ENCODE results near the gene MAST3. TPM values are rescaled to one million over a fixed set of nuclear protein-coding genes. Genes with fewer than 3 reads are reported as not detected.

Gene MAST3
- total and polyA plus RNA-seq, 2 of the 13 experiments (the other 11 are each of a cell fraction or from before 2014, with no cell fraction given), result 4.1 to 4.6 TPM

GRCh38 chr19:18135712-18136584 is 38.4 kb downstream of the MAST3 start (continued):
- TF ChIP-seq ZNF562 (CRISPR knock-in tag; IDR thresholded peaks at IDR 0.05; ENCODE audit: borderline replicate concordance) (no peak), CCDC6 (CRISPR knock-in tag; IDR thresholded peaks at IDR 0.05) (no peak), ZNF761 (CRISPR knock-in tag; conservative IDR thresholded peaks at IDR 0.05) (no peak), BCL6 (CRISPR knock-in tag; IDR thresholded peaks at IDR 0.05) (peak; percentile 24; the same call in 1 of the 2 replicates), ZNF296 (CRISPR knock-in tag; conservative IDR thresholded peaks at IDR 0.05) (no peak), ZNF251 (CRISPR knock-in tag; IDR thresholded peaks at IDR 0.05) (no peak), ZNF564 (CRISPR knock-in tag; IDR thresholded peaks at IDR 0.05) (no peak; the same call in 1 of the 2 replicates), DMAP1 (CRISPR knock-in tag; IDR thresholded peaks at IDR 0.05) (peak; percentile 76), ERF (CRISPR knock-in tag; IDR thresholded peaks at IDR 0.05) (0 out of 2 replicates have a peak, but pooled peaks have one; percentile 71), ZNF883 (CRISPR knock-in tag; IDR thresholded peaks at IDR 0.05; ENCODE audit: not compliant biosample characterization) (no peak), ZNF75D (CRISPR knock-in tag; IDR thresholded peaks at IDR 0.05; ENCODE audit: borderline replicate concordance) (no peak), SCMH1 (CRISPR knock-in tag; IDR thresholded peaks at IDR 0.05; ENCODE audit: borderline replicate concordance) (no peak), ZBTB42 (CRISPR knock-in tag; IDR thresholded peaks at IDR 0.05) (no peak), ZNF34 (CRISPR knock-in tag; IDR thresholded peaks at IDR 0.05; ENCODE audit: borderline replicate concordance) (no peak), ZNF558 (CRISPR knock-in tag; IDR thresholded peaks at IDR 0.05; ENCODE audit: borderline replicate concordance) (no peak), MEIS1 (CRISPR knock-in tag; IDR thresholded peaks at IDR 0.05; ENCODE audit: borderline replicate concordance) (no peak), SOX13 (IDR thresholded peaks at IDR 0.05) (no peak), SOX13 (CRISPR knock-in tag; conservative IDR thresholded peaks at IDR 0.05 in 1 of 2, IDR thresholded peaks at IDR 0.05 in 1 of 2) (peak in 1 of 2 experiments; percentile 65; a peak in 1 of 4 replicates), TBP (CRISPR knock-in tag; IDR thresholded peaks at IDR 0.05) (no peak)
- TF ChIP-seq, protein P1, sequence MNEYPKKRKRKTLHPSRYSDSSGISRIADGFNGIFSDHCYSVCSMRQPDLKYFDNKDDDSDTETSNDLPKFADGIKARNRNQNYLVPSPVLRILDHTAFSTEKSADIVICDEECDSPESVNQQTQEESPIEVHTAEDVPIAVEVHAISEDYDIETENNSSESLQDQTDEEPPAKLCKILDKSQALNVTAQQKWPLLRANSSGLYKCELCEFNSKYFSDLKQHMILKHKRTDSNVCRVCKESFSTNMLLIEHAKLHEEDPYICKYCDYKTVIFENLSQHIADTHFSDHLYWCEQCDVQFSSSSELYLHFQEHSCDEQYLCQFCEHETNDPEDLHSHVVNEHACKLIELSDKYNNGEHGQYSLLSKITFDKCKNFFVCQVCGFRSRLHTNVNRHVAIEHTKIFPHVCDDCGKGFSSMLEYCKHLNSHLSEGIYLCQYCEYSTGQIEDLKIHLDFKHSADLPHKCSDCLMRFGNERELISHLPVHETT (CRISPR knock-in tag; conservative IDR thresholded peaks at IDR 0.05), result no peak
- TF ChIP-seq, protein P2, sequence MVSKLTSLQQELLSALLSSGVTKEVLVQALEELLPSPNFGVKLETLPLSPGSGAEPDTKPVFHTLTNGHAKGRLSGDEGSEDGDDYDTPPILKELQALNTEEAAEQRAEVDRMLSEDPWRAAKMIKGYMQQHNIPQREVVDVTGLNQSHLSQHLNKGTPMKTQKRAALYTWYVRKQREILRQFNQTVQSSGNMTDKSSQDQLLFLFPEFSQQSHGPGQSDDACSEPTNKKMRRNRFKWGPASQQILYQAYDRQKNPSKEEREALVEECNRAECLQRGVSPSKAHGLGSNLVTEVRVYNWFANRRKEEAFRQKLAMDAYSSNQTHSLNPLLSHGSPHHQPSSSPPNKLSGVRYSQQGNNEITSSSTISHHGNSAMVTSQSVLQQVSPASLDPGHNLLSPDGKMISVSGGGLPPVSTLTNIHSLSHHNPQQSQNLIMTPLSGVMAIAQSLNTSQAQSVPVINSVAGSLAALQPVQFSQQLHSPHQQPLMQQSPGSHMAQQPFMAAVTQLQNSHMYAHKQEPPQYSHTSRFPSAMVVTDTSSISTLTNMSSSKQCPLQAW (CRISPR knock-in tag; IDR thresholded peaks at IDR 0.05), result peak; percentile 100
- TF ChIP-seq, protein P3, sequence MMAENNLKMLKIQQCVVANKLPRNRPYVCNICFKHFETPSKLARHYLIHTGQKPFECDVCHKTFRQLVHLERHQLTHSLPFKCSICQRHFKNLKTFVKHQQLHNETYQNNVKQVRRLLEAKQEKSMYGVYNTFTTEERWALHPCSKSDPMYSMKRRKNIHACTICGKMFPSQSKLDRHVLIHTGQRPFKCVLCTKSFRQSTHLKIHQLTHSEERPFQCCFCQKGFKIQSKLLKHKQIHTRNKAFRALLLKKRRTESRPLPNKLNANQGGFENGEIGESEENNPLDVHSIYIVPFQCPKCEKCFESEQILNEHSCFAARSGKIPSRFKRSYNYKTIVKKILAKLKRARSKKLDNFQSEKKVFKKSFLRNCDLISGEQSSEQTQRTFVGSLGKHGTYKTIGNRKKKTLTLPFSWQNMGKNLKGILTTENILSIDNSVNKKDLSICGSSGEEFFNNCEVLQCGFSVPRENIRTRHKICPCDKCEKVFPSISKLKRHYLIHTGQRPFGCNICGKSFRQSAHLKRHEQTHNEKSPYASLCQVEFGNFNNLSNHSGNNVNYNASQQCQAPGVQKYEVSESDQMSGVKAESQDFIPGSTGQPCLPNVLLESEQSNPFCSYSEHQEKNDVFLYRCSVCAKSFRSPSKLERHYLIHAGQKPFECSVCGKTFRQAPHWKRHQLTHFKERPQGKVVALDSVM (CRISPR knock-in tag; IDR thresholded peaks at IDR 0.05), result peak; percentile 100
- TF ChIP-seq, protein P4, sequence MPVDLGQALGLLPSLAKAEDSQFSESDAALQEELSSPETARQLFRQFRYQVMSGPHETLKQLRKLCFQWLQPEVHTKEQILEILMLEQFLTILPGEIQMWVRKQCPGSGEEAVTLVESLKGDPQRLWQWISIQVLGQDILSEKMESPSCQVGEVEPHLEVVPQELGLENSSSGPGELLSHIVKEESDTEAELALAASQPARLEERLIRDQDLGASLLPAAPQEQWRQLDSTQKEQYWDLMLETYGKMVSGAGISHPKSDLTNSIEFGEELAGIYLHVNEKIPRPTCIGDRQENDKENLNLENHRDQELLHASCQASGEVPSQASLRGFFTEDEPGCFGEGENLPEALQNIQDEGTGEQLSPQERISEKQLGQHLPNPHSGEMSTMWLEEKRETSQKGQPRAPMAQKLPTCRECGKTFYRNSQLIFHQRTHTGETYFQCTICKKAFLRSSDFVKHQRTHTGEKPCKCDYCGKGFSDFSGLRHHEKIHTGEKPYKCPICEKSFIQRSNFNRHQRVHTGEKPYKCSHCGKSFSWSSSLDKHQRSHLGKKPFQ (CRISPR knock-in tag; IDR thresholded peaks at IDR 0.05; ENCODE audit: insufficient replicate concordance), result no peak

All from HepG2 (cell line).